ENCODE data around the gene FBXL17.

The FBXL17 gene

GRCh38 chr5:107945061-107945460 lies 436.8 kb downstream of the FBXL17 start:
- FAIRE-seq (peak; percentile 41), DNase-seq (ENCODE audit: insufficient read length, low spot score) (no peak)
- TF ChIP-seq CTCF (IDR thresholded peaks at IDR 0.05; ENCODE audit: insufficient read depth, missing control alignments) = no peak

- DNase-seq (ENCODE audit: insufficient read length, low spot score) (no peak), FAIRE-seq (peak; percentile 61)
- TF ChIP-seq CTCF (IDR thresholded peaks at IDR 0.05; ENCODE audit: insufficient read depth, missing control alignments) = no peak
These were observed 438.0 kb downstream of the FBXL17 start for GRCh38 chr5:107943923-107944322.

GRCh38 chr5:107941036-107941435 lies 440.9 kb downstream of the FBXL17 start:
- TF ChIP-seq CTCF (IDR thresholded peaks at IDR 0.05; ENCODE audit: insufficient read depth, missing control alignments) = no peak
- FAIRE-seq (peak; percentile 25), DNase-seq (ENCODE audit: insufficient read length, low spot score) (no peak)

- TF ChIP-seq CTCF (IDR thresholded peaks at IDR 0.05; ENCODE audit: insufficient read depth, missing control alignments) = no peak
- DNase-seq (ENCODE audit: insufficient read length, low spot score) = no peak
- FAIRE-seq = peak; percentile 97
These were observed 444.1 kb downstream of the FBXL17 start for GRCh38 chr5:107937651-107938355.

- no peak for TF ChIP-seq CTCF (IDR thresholded peaks at IDR 0.05; ENCODE audit: insufficient read depth, missing control alignments)
- FAIRE-seq (peak; percentile 71), DNase-seq (ENCODE audit: insufficient read length, low spot score) (no peak)
These were observed 444.7 kb downstream of the FBXL17 start for GRCh38 chr5:107937204-107937603.

GRCh38 chr5:107936515-107936914 lies 445.4 kb downstream of the FBXL17 start:
- DNase-seq (ENCODE audit: insufficient read length, low spot score) = no peak
- TF ChIP-seq CTCF (IDR thresholded peaks at IDR 0.05; ENCODE audit: insufficient read depth, missing control alignments) = no peak
- no peak for FAIRE-seq

GRCh38 chr5:107935645-107936044 lies 446.3 kb downstream of the FBXL17 start:
- no peak for TF ChIP-seq CTCF (IDR thresholded peaks at IDR 0.05; ENCODE audit: insufficient read depth, missing control alignments)
- peak; percentile 44 for FAIRE-seq
- no peak for DNase-seq (ENCODE audit: insufficient read length, low spot score)

Measured in D721Med (cell line).